Upper lobe of right lung (tissue), 1 donor: Measurements from ENCODE around the gene PLEKHA1. TPM values are rescaled to one million over a fixed set of nuclear protein-coding genes. Genes with fewer than 3 reads are reported as not detected.
A peak's percentile ranks its signal among the peaks of the same experiment; 100 is the strongest.

Source experiments
- ATAC-seq: fragments of 200-7000 bp; cut with Tn5 transposase; one replicate; pipeline ENCODE4 v1.9.1; 2020; ENCODE audit warnings: mild to moderate bottlenecking, moderate library complexity
- DNase-seq: peaks from one replicate; pipeline ENCODE4 v3.0.0-alpha.2; 2020
- H3K27ac ChIP-seq: fragments of 200-600 bp; one replicate; pipeline ENCODE4 v1.8.0; 2022
- H3K27me3 ChIP-seq: fragments of 200-600 bp; one replicate; pipeline ENCODE4 v1.8.0; 2022; ENCODE audit warnings: mild to moderate bottlenecking
- H3K36me3 ChIP-seq: fragments of 200-600 bp; one replicate; pipeline ENCODE4 v1.8.0; 2022
- H3K4me1 ChIP-seq: fragments of 200-600 bp; one replicate; pipeline ENCODE4 v1.8.0; 2022
- H3K4me3 ChIP-seq: fragments of 200-600 bp; one replicate; pipeline ENCODE4 v1.8.0; 2022; ENCODE audit warnings: mild to moderate bottlenecking
- H3K9me3 ChIP-seq: fragments of 200-600 bp; one replicate; pipeline ENCODE4 v1.8.0; 2022
- intact Hi-C: fragments of 100-400 bp; cut with DNase I; formaldehyde crosslinking; loops from one replicate; pipeline ENCODE4 v1.11.0; 2022
- total RNA-seq: library from RNA; stranded (reverse); fragmentation: NEBNext Ultra II Directional; extraction: Animal tissue kit (Norgen Biotek cat#: 25700); gene quantifications from one replicate; pipeline ENCODE4 v1.2.1, GENCODE V29; 2021
- TF ChIP-seq, protein P1 (sequence below): fragments of 200-600 bp; IDR thresholded peaks from one replicate; pipeline ENCODE4 v1.8.0; 2022; ENCODE audit warnings: antibody characterized with exemption
- donor health status: DM: no; HTN: yes; CAD: no; lungs with severe emphysema.

The PLEKHA1 gene
- total RNA-seq, 1 donor from 2014 or later: 59.9 TPM

DNA sequence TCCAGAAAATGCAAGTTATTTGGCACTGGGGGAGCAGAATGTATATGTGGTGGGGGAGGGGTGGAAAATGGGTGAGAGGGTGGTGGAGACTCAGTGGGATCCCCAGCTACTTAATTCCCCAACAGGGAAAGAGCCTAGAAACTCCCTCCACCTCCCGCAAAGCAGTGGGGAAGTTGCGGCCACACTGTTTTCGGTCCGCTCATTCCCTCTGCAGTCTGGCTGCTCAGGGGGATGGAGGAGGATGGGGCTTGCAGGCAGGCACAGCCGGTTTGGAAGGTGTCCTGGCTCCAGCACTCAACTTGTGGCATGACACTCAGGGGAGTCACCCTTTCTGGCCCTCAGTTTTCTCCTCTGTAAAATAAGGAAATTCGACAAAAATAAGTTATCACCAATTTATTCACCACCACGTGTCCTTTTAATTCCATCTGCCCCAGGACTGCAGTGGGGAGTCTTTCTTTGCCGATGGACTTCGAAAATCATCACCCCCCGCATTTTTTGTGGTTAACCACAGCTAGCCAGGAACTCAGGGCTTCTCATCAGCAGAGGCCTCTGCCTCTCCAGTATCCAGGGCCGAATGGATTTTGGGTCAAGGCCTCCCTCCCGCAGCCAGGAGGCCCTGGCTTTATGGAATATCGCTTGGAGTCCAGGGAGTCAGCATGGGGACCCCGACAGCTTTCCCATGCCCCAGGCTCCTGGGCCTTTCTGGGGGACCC is 85.2 kb downstream of the PLEKHA1 start:
- DNase-seq: no peak
- Histone ChIP-seq H3K9me3 (no peaks in the 10 kb centered on the region), H3K27me3 (no peaks in the 10 kb centered on the region), H3K27ac (no peak overlapping the region), H3K36me3 (no peaks in the 10 kb centered on the region), H3K4me1 (peaks cover 14% of the 10 kb centered on the region), H3K4me3 (no peak overlapping the region)
- intact Hi-C loops: no loop called here
- TF ChIP-seq, protein P1, sequence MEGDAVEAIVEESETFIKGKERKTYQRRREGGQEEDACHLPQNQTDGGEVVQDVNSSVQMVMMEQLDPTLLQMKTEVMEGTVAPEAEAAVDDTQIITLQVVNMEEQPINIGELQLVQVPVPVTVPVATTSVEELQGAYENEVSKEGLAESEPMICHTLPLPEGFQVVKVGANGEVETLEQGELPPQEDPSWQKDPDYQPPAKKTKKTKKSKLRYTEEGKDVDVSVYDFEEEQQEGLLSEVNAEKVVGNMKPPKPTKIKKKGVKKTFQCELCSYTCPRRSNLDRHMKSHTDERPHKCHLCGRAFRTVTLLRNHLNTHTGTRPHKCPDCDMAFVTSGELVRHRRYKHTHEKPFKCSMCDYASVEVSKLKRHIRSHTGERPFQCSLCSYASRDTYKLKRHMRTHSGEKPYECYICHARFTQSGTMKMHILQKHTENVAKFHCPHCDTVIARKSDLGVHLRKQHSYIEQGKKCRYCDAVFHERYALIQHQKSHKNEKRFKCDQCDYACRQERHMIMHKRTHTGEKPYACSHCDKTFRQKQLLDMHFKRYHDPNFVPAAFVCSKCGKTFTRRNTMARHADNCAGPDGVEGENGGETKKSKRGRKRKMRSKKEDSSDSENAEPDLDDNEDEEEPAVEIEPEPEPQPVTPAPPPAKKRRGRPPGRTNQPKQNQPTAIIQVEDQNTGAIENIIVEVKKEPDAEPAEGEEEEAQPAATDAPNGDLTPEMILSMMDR: no peak
- no peak for ATAC-seq

DNA sequence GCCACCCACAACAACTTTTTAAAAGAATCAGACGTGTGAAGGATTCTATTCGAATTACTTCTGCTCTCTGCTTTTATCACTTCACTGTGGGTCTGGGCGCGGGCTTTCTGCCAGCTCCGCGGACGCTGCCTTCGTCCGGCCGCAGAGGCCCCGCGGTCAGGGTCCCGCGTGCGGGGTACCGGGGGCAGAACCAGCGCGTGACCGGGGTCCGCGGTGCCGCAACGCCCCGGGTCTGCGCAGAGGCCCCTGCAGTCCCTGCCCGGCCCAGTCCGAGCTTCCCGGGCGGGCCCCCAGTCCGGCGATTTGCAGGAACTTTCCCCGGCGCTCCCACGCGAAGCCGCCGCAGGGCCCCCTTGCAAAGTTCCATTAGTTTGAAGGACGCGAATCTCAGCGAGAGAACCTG is 86.4 kb downstream of the PLEKHA1 start:
- H3K27ac ChIP-seq: peak overlapping the region; percentile 68
- peak overlapping the region; percentile 80 for H3K4me3 ChIP-seq
- DNase-seq (no peak), ATAC-seq (no peak)
- intact Hi-C loops: no loop called here
- H3K9me3 ChIP-seq: no peaks in the 10 kb centered on the region
- H3K36me3 ChIP-seq: no peaks in the 10 kb centered on the region
- no peaks in the 10 kb centered on the region for H3K27me3 ChIP-seq
- TF ChIP-seq, protein P1: no peak
- peaks cover 14% of the 10 kb centered on the region for H3K4me1 ChIP-seq

DNA sequence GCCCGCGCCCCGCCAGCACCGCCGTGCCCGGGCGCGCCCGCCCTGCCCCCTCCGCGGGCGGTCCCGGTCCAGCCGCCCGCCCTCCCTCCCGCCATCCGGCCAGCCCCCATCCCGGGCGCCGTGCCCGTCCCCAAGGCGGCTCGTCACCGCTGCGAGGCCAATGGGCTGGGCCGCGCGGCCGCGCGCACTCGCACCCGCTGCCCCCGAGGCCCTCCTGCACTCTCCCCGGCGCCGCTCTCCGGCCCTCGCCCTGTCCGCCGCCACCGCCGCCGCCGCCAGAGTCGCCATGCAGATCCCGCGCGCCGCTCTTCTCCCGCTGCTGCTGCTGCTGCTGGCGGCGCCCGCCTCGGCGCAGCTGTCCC is 86.8 kb downstream of the PLEKHA1 start, which contains the start of gene HTRA1:
Gene HTRA1, plus strand, starts transcription at position 187 of the 362 bp plus-strand sequence. Its CDS starts 100 bp downstream, at position 287.
- DNase-seq (peak; percentile 87), ATAC-seq (peak; percentile 84)
- Histone ChIP-seq H3K27me3 (no peaks in the 10 kb centered on the region), H3K27ac (peak within 1 kb of the TSS; percentile 68), H3K9me3 (no peaks in the 10 kb centered on the region), H3K36me3 (no peaks in the 10 kb centered on the region), H3K4me1 (peaks cover 14% of the 10 kb centered on the region), H3K4me3 (peak within 1 kb of the TSS; percentile 80)
- intact Hi-C loops: no loop called here
- TF ChIP-seq, protein P1: no peak

GRCh38 chr10:122461729-122462532 is 87.4 kb downstream of the PLEKHA1 start:
- H3K27me3 ChIP-seq: no peaks in the 10 kb centered on the region
- DNase-seq: peak; percentile 77
- peak overlapping the region; percentile 80 for H3K4me3 ChIP-seq
- peak; percentile 67 for ATAC-seq
- intact Hi-C loops: no loop called here
- peaks cover 14% of the 10 kb centered on the region for H3K4me1 ChIP-seq
- TF ChIP-seq, protein P1: no peak
- H3K27ac ChIP-seq: peak overlapping the region; percentile 66
- no peaks in the 10 kb centered on the region for H3K36me3 ChIP-seq
- no peaks in the 10 kb centered on the region for H3K9me3 ChIP-seq

- no peaks in the 10 kb centered on the region for H3K36me3 ChIP-seq
- H3K4me1 ChIP-seq: peaks cover 14% of the 10 kb centered on the region
- no peak for ATAC-seq
- DNase-seq: no peak
- peak overlapping the region; percentile 66 for H3K27ac ChIP-seq
- no peaks in the 10 kb centered on the region for H3K9me3 ChIP-seq
- peak overlapping the region; percentile 80 for H3K4me3 ChIP-seq
- H3K27me3 ChIP-seq: no peaks in the 10 kb centered on the region
- TF ChIP-seq, protein P1: no peak
- intact Hi-C loops: no loop called here
These were observed 88.3 kb downstream of the PLEKHA1 start for GRCh38 chr10:122462533-122463465.
